Endothelial cell of umbilical vein (primary cell): Measurements from ENCODE around the gene MYH10. TPM values are rescaled to one million over a fixed set of nuclear protein-coding genes. Genes with fewer than 3 reads are reported as not detected.

ENCODE experiments used
- BruUV-seq: library from RNA; stranded (reverse); fragments of 400-500 nt; replicated peaks from 2 replicates; lab custom pipeline; 2021; lab: Mats Ljungman, UMichigan
- CTCF ChIA-PET: fragments of 300-600, 350-600 bp; sonication (Branson Sonifier 250); formaldehyde crosslinking; loops from one replicate; lab custom pipeline; 2021; ENCODE audit warnings: antibody characterized with exemption, inconsistent platforms; lab: Charles Lee
- POLR2A ChIA-PET: fragments of 300-600, 350-600 bp; sonication (Branson Sonifier 250); formaldehyde crosslinking; loops from one replicate; lab custom pipeline; 2021; ENCODE audit warnings: antibody characterized with exemption, inconsistent platforms; lab: Charles Lee
- DNase-seq: peaks from one replicate; pipeline ENCODE4 v3.0.0-alpha.2; 2011; ENCODE audit warnings: low read depth, low spot score
- FAIRE-seq: peaks from 2 replicates; lab custom pipeline; 2011; peaks lifted over from hg19 to GRCh38; lab: Jason Lieb, UNC
- H2AFZ ChIP-seq: 2 replicates; pipeline ENCODE4 v1.6.0; 2012; ENCODE audit warnings: low read depth, low read length, control low read depth, inconsistent platforms
- H3K27ac ChIP-seq: 2 replicates; pipeline ENCODE4 v1.5.1; 2011; ENCODE audit warnings: low read depth, mild to moderate bottlenecking, control low read depth, low read length, moderate library complexity; ENCODE audit not compliant: insufficient read depth
- H3K27me3 ChIP-seq, 2 experiments: 2 replicates each; pipeline versions ENCODE4 v1.6.0 to v1.6.1; 2011; ENCODE audit warnings: low read length in 2 of 2, mixed read lengths in 1 of 2; ENCODE audit not compliant: control insufficient read depth in 2 of 2, insufficient read depth in 2 of 2
- H3K36me3 ChIP-seq, 2 experiments: 2 replicates in 1 of 2; 3 replicates in 1 of 2; pipeline ENCODE4 v1.5.1; 2011; ENCODE audit warnings: low read length in 2 of 2, mild to moderate bottlenecking in 1 of 2, moderate library complexity in 1 of 2; ENCODE audit not compliant: control insufficient read depth in 2 of 2, insufficient read depth in 2 of 2; ENCODE audit errors: extremely low read depth in 1 of 2
- H3K4me1 ChIP-seq: 3 replicates; pipeline ENCODE4 v1.5.1; 2011; ENCODE audit warnings: mild to moderate bottlenecking, low read length; ENCODE audit not compliant: control insufficient read depth, insufficient read depth; ENCODE audit errors: extremely low read depth
- H3K4me2 ChIP-seq: 2 replicates; pipeline ENCODE4 v1.6.1; 2011; ENCODE audit warnings: low read length, control low read depth, mixed read lengths; ENCODE audit not compliant: insufficient read depth
- H3K4me3 ChIP-seq, 3 experiments: fragments of 200-600 bp in 1 of 3; sonication (generic), shearing (Covaris generic) in 1 of 3; replicated peaks in 1 of 3; 2 replicates each; pipeline ENCODE4 v1.5.1; 2011 to 2016; ENCODE audit warnings: control low read depth in 3 of 3, low read length in 3 of 3, mild to moderate bottlenecking in 2 of 3, inconsistent platforms in 1 of 3, low read depth in 1 of 3, moderate library complexity in 1 of 3; ENCODE audit not compliant: insufficient read depth in 1 of 3
- H3K79me2 ChIP-seq: 2 replicates; pipeline ENCODE4 v1.6.0; 2012; ENCODE audit warnings: low read length, inconsistent platforms; ENCODE audit not compliant: control insufficient read depth, insufficient read depth
- H3K9ac ChIP-seq: replicated peaks from 2 replicates; pipeline ENCODE3; 2011; ENCODE audit warnings: low read length, control low read depth; ENCODE audit not compliant: insufficient read depth; ENCODE audit errors: extremely low read depth
- H3K9me1 ChIP-seq: replicated peaks from 3 replicates; pipeline ENCODE4 v1.6.0; 2011; ENCODE audit warnings: mild to moderate bottlenecking, low read length; ENCODE audit not compliant: control insufficient read depth, insufficient read depth; ENCODE audit errors: extremely low read depth
- H3K9me3 ChIP-seq: replicated peaks from 2 replicates; pipeline ENCODE4 v1.5.1; 2012; ENCODE audit warnings: low read length, inconsistent platforms; ENCODE audit not compliant: control insufficient read depth, insufficient read depth
- H4K20me1 ChIP-seq: replicated peaks from 2 replicates; pipeline ENCODE3; 2011; ENCODE audit warnings: mild to moderate bottlenecking, low read length; ENCODE audit not compliant: control insufficient read depth, insufficient read depth; ENCODE audit errors: extremely low read depth
- CTCF ChIP-seq, 2 donors: IDR thresholded peaks; 1 replicate in 1 of 2; 2 replicates in 1 of 2; pipeline ENCODE4 v1.5.1; 2011; ENCODE audit warnings: low read length in 2 of 2, mild to moderate bottlenecking in 2 of 2, moderate library complexity in 2 of 2, control low read depth in 1 of 2, inconsistent platforms in 1 of 2, low read depth in 1 of 2; ENCODE audit not compliant: insufficient read depth in 1 of 2; ENCODE audit errors: extremely low read depth in 1 of 2
- EZH2 ChIP-seq: IDR thresholded peaks from 2 replicates; pipeline ENCODE4 v1.6.1; 2012; ENCODE audit warnings: borderline replicate concordance, low read depth, mild to moderate bottlenecking, moderate library complexity, low read length, inconsistent platforms; ENCODE audit not compliant: severe bottlenecking
- FOS ChIP-seq: IDR thresholded peaks from 2 replicates; pipeline ENCODE4 v1.6.1; 2011; ENCODE audit warnings: mild to moderate bottlenecking, low read length, moderate library complexity, borderline replicate concordance; ENCODE audit not compliant: insufficient read depth
- GATA2 ChIP-seq: IDR thresholded peaks from 2 replicates; pipeline ENCODE4 v1.7.0; 2011; ENCODE audit warnings: low read depth, mild to moderate bottlenecking, moderate library complexity, mixed read lengths, low read length; ENCODE audit not compliant: insufficient read length, insufficient read depth
- JUN ChIP-seq: IDR thresholded peaks from 2 replicates; pipeline ENCODE4 v1.6.1; 2011; ENCODE audit warnings: borderline replicate concordance, low read depth; ENCODE audit not compliant: insufficient read length, insufficient read depth
- MYC ChIP-seq: IDR thresholded peaks from one replicate; pipeline ENCODE4 v1.6.1; 2011; ENCODE audit warnings: mild to moderate bottlenecking, low read depth, low read length
- POLR2A ChIP-seq: IDR thresholded peaks from 2 replicates; pipeline ENCODE4 v1.6.1; 2012; ENCODE audit warnings: low read depth, mild to moderate bottlenecking, control low read depth, low read length
- POLR2AphosphoS5 ChIP-seq: IDR thresholded peaks from 2 replicates; pipeline ENCODE4 v1.6.1; 2012; ENCODE audit warnings: low read depth, mild to moderate bottlenecking, control low read depth, low read length, moderate library complexity; ENCODE audit not compliant: insufficient read depth
- dilution Hi-C: fragments of 300-500 bp; cut with MboI; formaldehyde crosslinking; loops from one replicate; pipeline ENCODE4 v1.15.0; 2019; ENCODE audit warnings: low sequenced_read_pairs; ENCODE audit not compliant: extremely low pct_ligation_motif_present
- intact Hi-C: fragments of 100-400 bp; cut with micrococcal nuclease; formaldehyde crosslinking; loops from one replicate; pipeline ENCODE4 v1.10.0; 2022
- polyA plus RNA-seq, 4 experiments: library from polyadenylated mRNA; depleted of rRNA in 3 of 4; stranded (reverse) in 3 of 4; unstranded in 1 of 4; fragments of >200 nt; gene quantifications; 2 replicates each; pipeline versions ENCODE4 v1.2.1 to v1.2.3, GENCODE V29; 2011 to 2012; ENCODE audit warnings: missing spikeins in 1 of 4
- total RNA-seq: library from RNA; stranded (reverse); gene quantifications from 2 replicates; pipeline ENCODE4 v1.2.3, GENCODE V29; 2021
- TF ChIP-seq, protein P1 (sequence below): IDR thresholded peaks from 2 replicates; pipeline ENCODE4 v1.6.1; 2011; ENCODE audit not compliant: insufficient read depth, insufficient read length

Gene MYH10
- total and polyA plus RNA-seq, 2 donors (not counting 3 experiments of a cell fraction or from before 2014, with no cell fraction given) = 73.4 to 232 TPM

GRCh38 chr17:8453326-8453725 is 177.2 kb downstream of the MYH10 start:
- no peaks in the 10 kb centered on the region for H4K20me1 ChIP-seq
- peaks cover 8% of the 10 kb centered on the region for H3K79me2 ChIP-seq
- intact Hi-C loops (no loop called here), dilution Hi-C loops (no loop called here)
- H3K9me1 ChIP-seq = no peaks in the 10 kb centered on the region
- no peak overlapping the region for H3K27ac ChIP-seq
- H3K9ac ChIP-seq = no peak overlapping the region
- no peak for TF ChIP-seq FOS
- TF ChIP-seq, protein P1, sequence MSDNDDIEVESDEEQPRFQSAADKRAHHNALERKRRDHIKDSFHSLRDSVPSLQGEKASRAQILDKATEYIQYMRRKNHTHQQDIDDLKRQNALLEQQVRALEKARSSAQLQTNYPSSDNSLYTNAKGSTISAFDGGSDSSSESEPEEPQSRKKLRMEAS = no peak
- TF ChIP-seq EZH2 = no peak
- TF ChIP-seq POLR2A = no peak
- TF ChIP-seq GATA2 = no peak
- TF ChIP-seq POLR2AphosphoS5 = no peak
- no peaks in the 10 kb centered on the region for H3K27me3 ChIP-seq
- no peak for DNase-seq
- no peaks in the 10 kb centered on the region for H3K9me3 ChIP-seq
- H3K4me2 ChIP-seq = no peak overlapping the region
- no peaks in the 10 kb centered on the region for H3K4me1 ChIP-seq
- H2AFZ ChIP-seq = no peak overlapping the region
- BruUV-seq = no TSS peak
- peaks cover 17 to 45% of the 10 kb centered on the region in 2 experiments for H3K36me3 ChIP-seq
- ChIA-PET POLR2A (no interaction called here), CTCF (no interaction called here)
- no peak overlapping the region for H3K4me3 ChIP-seq
- no peak for FAIRE-seq

DNA sequence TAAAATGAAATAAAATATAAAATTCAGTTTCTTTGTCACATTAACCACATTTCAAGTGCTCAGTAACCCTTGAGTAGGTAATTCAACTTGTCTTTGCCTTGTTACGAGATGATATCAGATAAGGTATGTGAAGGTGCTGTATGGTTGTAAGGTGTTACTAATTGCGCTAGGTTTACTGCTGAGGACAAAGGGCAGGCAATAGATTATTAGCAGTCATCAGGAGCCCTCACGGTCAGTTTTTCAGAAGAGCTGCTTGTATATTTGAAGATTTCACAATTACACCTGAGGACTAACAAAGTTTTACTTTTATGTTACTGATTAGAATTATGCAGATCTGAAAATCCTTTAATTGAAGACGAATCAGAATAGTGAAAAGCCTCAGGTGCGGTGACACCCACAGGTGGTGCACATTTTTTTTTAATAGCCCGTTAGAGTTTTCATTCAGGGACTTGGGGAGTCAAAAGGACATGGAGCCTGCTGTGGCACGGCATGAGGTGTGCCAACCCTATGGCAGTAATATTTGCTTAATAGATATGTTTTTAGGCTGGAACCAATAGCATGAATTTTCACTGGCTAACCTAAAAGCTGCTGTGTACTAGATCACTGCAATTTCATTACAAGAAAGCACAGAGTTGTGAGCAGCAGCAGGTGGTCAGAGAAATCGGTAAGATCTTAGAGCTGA is 178.5 kb downstream of the MYH10 start:
- ChIA-PET POLR2A (no interaction called here), CTCF (interaction anchor here (0.7 to 1.5 kb wide), 2 partner anchors 25 to 32 kb away, joined by 3 to 4 read pairs; no protein-coding TSS in a partner anchor)
- no peaks in the 10 kb centered on the region for H3K27me3 ChIP-seq
- no peak overlapping the region for H3K4me3 ChIP-seq
- peaks cover 17 to 41% of the 10 kb centered on the region in 2 experiments for H3K36me3 ChIP-seq
- FAIRE-seq (no peak), DNase-seq (no peak)
- no peak overlapping the region for H3K4me2 ChIP-seq
- dilution Hi-C loops = no loop called here
- intact Hi-C loops = no loop called here
- TF ChIP-seq CTCF (IDR thresholded peaks at IDR 0.05; ENCODE audit: extremely low read depth in 1 of 2, insufficient read depth in 1 of 2, low read depth in 1 of 2, low read length in 2 of 2) (no peak), POLR2AphosphoS5 (no peak), MYC (no peak), JUN (no peak), FOS (no peak), EZH2 (no peak), POLR2A (no peak), GATA2 (no peak)
- TF ChIP-seq, protein P1 = no peak
- H3K79me2 ChIP-seq = peaks cover 5% of the 10 kb centered on the region
- BruUV-seq = no TSS peak
- H2AFZ ChIP-seq = no peak overlapping the region
- no peak overlapping the region for H3K9ac ChIP-seq
- peaks cover 11% of the 10 kb centered on the region for H3K4me1 ChIP-seq
- no peak overlapping the region for H3K27ac ChIP-seq
- no peaks in the 10 kb centered on the region for H3K9me1 ChIP-seq
- H3K9me3 ChIP-seq = no peaks in the 10 kb centered on the region
- no peaks in the 10 kb centered on the region for H4K20me1 ChIP-seq
